ENCODE measurements around the gene EPHB3.

GRCh38 chr3:184611607-184612281 lies 50.2 kb downstream of the EPHB3 start:
- TF ChIP-seq CTCF (IDR thresholded peaks at IDR 0.05) (no peak), POLR2A (IDR thresholded peaks at IDR 0.05) (no peak)
